ENCODE results near the gene USP34. TPM values are rescaled to one million over a fixed set of nuclear protein-coding genes. Genes with fewer than 3 reads are reported as not detected.

USP34 gene
- total and polyA plus RNA-seq, 9 of the 15 experiments (the other 6 are each of a cell fraction or from before 2014, with no cell fraction given) = 19.8 to 108 (median 67.8) TPM

- TF ChIP-seq, protein P1, sequence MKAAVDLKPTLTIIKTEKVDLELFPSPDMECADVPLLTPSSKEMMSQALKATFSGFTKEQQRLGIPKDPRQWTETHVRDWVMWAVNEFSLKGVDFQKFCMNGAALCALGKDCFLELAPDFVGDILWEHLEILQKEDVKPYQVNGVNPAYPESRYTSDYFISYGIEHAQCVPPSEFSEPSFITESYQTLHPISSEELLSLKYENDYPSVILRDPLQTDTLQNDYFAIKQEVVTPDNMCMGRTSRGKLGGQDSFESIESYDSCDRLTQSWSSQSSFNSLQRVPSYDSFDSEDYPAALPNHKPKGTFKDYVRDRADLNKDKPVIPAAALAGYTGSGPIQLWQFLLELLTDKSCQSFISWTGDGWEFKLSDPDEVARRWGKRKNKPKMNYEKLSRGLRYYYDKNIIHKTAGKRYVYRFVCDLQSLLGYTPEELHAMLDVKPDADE (conservative IDR thresholded peaks at IDR 0.05; ENCODE audit: control insufficient read depth, low read depth, low read length) = no peak
- no peak for TF ChIP-seq SIX5 (IDR thresholded peaks at IDR 0.05; ENCODE audit: borderline replicate concordance in 1 of 2, insufficient read depth in 1 of 2, low read depth in 1 of 2, low read length in 2 of 2)
- TF ChIP-seq ZNF280B (CRISPR knock-in tag; IDR thresholded peaks at IDR 0.05) = no peak
- TF ChIP-seq, protein P2, sequence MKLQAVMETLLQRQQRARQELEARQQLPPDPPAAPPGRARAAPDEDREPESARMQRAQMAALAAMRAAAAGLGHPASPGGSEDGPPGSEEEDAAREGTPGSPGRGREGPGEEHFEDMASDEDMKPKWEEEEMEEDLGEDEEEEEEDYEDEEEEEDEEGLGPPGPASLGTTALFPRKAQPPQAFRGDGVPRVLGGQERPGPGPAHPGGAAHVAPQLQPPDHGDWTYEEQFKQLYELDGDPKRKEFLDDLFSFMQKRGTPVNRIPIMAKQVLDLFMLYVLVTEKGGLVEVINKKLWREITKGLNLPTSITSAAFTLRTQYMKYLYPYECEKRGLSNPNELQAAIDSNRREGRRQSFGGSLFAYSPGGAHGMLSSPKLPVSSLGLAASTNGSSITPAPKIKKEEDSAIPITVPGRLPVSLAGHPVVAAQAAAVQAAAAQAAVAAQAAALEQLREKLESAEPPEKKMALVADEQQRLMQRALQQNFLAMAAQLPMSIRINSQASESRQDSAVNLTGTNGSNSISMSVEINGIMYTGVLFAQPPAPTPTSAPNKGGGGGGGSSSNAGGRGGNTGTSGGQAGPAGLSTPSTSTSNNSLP (IDR thresholded peaks at IDR 0.05; ENCODE audit: borderline replicate concordance, low read depth, low read length) = no peak
- no peak for TF ChIP-seq ZNF518B (CRISPR knock-in tag; IDR thresholded peaks at IDR 0.05)
- TF ChIP-seq ZNF436 (CRISPR knock-in tag; IDR thresholded peaks at IDR 0.05) = no peak
- TF ChIP-seq CTBP1 (IDR thresholded peaks at IDR 0.05; ENCODE audit: borderline replicate concordance) = peak; percentile 69
- 0 out of 2 replicates have a peak, but pooled peaks have one; percentile 29 for TF ChIP-seq MBD2 (IDR thresholded peaks at IDR 0.05; ENCODE audit: borderline replicate concordance, low read depth)
- TF ChIP-seq SNRNP70 (optimal IDR thresholded peaks at IDR 0.05; ENCODE audit: low read depth, low read length) = no peak
- no peak for TF ChIP-seq MEF2A (IDR thresholded peaks at IDR 0.05; ENCODE audit: control insufficient read depth, low read depth, low read length)
- TF ChIP-seq ZNF3 (CRISPR knock-in tag; IDR thresholded peaks at IDR 0.05) = no peak
- TF ChIP-seq KLF1 (tag; IDR thresholded peaks at IDR 0.05) = no peak
- no peak for TF ChIP-seq ZNF311 (CRISPR knock-in tag; IDR thresholded peaks at IDR 0.05)
- no peak for TF ChIP-seq SMAD3 (CRISPR knock-in tag; conservative IDR thresholded peaks at IDR 0.05)
- TF ChIP-seq HDAC1 (IDR thresholded peaks at IDR 0.05) = 0 out of 4 replicates have a peak, but pooled peaks of 1 of the 2 experiments have one; percentile 21
- TF ChIP-seq POLR2A (conservative IDR thresholded peaks at IDR 0.05) = no peak
- TF ChIP-seq GATAD2A (IDR thresholded peaks at IDR 0.05) = 0 out of 2 replicates have a peak, but pooled peaks have one; percentile 69
These were observed 215.1 kb downstream of the USP34 start (continued) for GRCh38 chr2:61255580-61256437.

All from K562 (cell line).